HL-60 (cell line): ENCODE data around the gene POMP.

ENCODE experiments used
- CTCF ChIP-seq: IDR thresholded peaks from one replicate; pipeline ENCODE4 v1.5.1; 2011; ENCODE audit warnings: low read length, control low read depth, inconsistent platforms; ENCODE audit not compliant: insufficient read depth
- SPI1 ChIP-seq: IDR thresholded peaks from 2 replicates; pipeline ENCODE4 v1.6.1; 2012; ENCODE audit warnings: low read depth, mild to moderate bottlenecking, borderline replicate concordance

- TF ChIP-seq CTCF: no peak
- TF ChIP-seq SPI1: no peak
These were observed 5.8 kb upstream of the POMP start for GRCh38 chr13:28653111-28653510.
